Measurements from ENCODE around the gene AS3MT. TPM values are rescaled to one million over a fixed set of nuclear protein-coding genes. Genes with fewer than 3 reads are reported as not detected.
A peak's percentile ranks its signal among the peaks of the same experiment; 100 is the strongest.
"Not testable (repeated sequence)": the region's sequence is repeated elsewhere in the genome, so short reads cannot be mapped to it uniquely, and the experiment has no call there.

Gene AS3MT
- total RNA-seq, 6 experiments from 2014 or later: 5.3 to 23.2 (median 14.4) TPM

GRCh38 chr10:102841827-102842345 is 27.4 kb upstream of the AS3MT start:
- peak; percentile 32 to 55 (median 49) for ATAC-seq

DNA sequence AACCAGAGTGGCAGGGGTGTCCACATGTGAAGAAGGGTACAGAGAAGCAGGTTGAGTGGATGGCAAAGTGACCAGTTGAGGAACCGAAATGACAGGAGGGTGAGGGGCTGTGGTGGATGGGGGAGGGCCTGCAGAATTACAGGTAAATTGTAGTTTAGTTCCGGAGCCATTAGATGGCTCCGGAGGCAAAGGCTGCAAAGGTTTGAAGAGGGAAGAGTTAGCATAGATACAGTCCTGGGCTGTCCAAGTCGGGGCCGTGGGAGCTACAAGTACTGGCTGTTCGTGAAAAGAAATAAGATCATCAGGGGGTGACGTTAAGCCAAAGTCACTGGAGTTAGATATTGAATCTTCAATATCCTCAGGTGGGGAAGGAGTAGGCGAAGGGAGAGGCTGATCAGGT is 26.1 kb upstream of the AS3MT start:
- Histone ChIP-seq H3K27ac (peak overlapping the region in 1 of 3 donors; percentile 51), H3K4me1 (peaks cover 0 to 45% (median 11%) of the 10 kb centered on the region in 4 donors)
- intact Hi-C loops (cut with DNase I); H3K36me3 ChIP-seq; H3K27me3 ChIP-seq; H3K9me3 ChIP-seq; H3K4me3 ChIP-seq: not testable (repeated sequence)
- ATAC-seq (peak in 1 of 4 donors; percentile 40), DNase-seq (peak in 1 of 3 donors; percentile 47)
- peak in 2 of 4 donors; percentile 21 to 25 for TF ChIP-seq CTCF (IDR thresholded peaks at IDR 0.05)
- 51% methylated on average over 6 of the region's 8 CpGs for WGBS (ENCODE audit: insufficient coverage, low coverage, low lambda C conversion rate, missing lambda C conversion rate)

More at GRCh38 chr10:102841827-102842345, 27.4 kb upstream of the AS3MT start:
- peak overlapping the region in 2 of 3 donors; percentile 37 to 58 for H3K27ac ChIP-seq
- H3K27me3 ChIP-seq: no peaks in the 10 kb centered on the region
- peaks cover 0 to 55% (median 11%) of the 10 kb centered on the region in 4 donors for H3K4me1 ChIP-seq
- peak in 1 of 3 donors; percentile 51 for DNase-seq
- WGBS (ENCODE audit: insufficient coverage, low coverage, low lambda C conversion rate, missing lambda C conversion rate): 50% methylated on average over 11 of the region's 11 CpGs
- no peak overlapping the region for H3K4me3 ChIP-seq
- H3K9me3 ChIP-seq: peaks cover 0 to 6% (median 0%) of the 10 kb centered on the region in 4 donors
- no peaks in the 10 kb centered on the region for H3K36me3 ChIP-seq
- intact Hi-C loops (cut with DNase I): no loop called here
- TF ChIP-seq POLR2A (IDR thresholded peaks at IDR 0.05) (no peak), CTCF (IDR thresholded peaks at IDR 0.05) (no peak)

DNA sequence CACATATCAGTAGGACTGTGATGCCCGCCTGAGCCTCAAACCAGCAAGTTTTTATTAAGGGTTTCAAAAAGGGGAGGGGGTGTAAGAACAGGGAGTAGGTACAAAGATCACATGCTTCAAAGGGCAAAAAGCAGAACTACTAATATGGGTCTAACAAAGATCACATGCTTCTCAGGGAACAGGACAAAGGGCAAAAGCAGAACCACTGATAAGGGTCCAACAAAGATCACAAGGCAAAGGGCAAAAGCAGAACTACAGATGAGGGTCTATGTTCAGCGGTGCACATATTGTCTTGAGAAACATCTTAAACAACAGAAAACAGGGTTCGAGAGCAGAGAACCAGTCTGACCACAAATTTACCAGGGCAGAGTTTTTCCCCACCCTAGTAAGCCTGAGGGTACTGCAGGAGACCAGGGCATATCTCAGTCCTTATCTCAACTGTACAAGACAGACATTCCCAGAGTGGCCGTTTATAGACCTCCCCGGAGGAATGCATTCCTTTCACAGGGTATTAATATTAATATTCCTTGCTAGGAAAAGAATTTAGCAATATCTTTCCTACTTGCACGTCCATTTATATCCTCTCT is 25.0 kb upstream of the AS3MT start:
- peak in 1 of 3 donors; percentile 37 for DNase-seq
- 83% methylated on average over 4 of the region's 6 CpGs for WGBS (ENCODE audit: insufficient coverage, low coverage, low lambda C conversion rate, missing lambda C conversion rate)
- H3K9me3 ChIP-seq; H3K4me3 ChIP-seq; H3K27me3 ChIP-seq; H3K36me3 ChIP-seq; ATAC-seq; intact Hi-C loops (cut with DNase I): not testable (repeated sequence)
- H3K27ac ChIP-seq: peak overlapping the region in 1 of 3 donors; percentile 51
- peaks cover 0 to 45% (median 12%) of the 10 kb centered on the region in 4 donors for H3K4me1 ChIP-seq

DNA sequence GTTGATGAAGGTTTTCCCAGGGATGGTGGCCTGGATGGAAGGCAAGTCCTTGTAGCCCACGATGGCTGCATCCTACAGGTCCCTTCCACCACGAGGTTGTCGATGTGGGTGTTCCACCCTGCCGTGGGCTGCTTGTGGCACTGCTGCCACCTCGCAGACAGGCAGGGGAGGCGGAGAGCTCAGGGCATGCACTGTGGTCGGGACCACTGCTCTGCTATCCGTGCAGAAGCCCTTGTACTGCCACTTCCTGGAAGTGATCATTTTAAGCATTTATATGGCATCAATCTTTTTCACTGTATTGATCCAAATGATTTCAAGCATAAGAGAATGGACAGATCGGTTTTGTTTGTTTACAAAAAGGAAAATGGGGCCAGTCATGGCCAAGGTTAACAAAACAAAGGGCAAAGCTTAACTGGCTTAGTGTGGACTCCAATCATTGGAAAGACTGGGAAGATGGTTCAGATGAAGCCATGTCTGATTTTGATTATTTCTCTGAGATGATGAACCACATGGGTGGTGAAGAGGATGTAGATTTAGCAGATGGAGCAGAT is 23.8 kb upstream of the AS3MT start:
- peak overlapping the region in 2 of 3 donors; percentile 15 to 18 for H3K27ac ChIP-seq
- 44% methylated on average over 3 of the region's 9 CpGs for WGBS (ENCODE audit: insufficient coverage, low coverage, low lambda C conversion rate, missing lambda C conversion rate)
- H3K4me1 ChIP-seq: peaks cover 0 to 53% (median 16%) of the 10 kb centered on the region in 4 donors
- no peaks in the 10 kb centered on the region for H3K27me3 ChIP-seq
- no peak overlapping the region for H3K4me3 ChIP-seq
- DNase-seq (no peak), ATAC-seq (peak; percentile 16 to 43 (median 30))
- TF ChIP-seq POLR2A (IDR thresholded peaks at IDR 0.05): no peak
- H3K36me3 ChIP-seq: no peaks in the 10 kb centered on the region
- H3K9me3 ChIP-seq: peaks cover 0 to 6% (median 0%) of the 10 kb centered on the region in 4 donors
- intact Hi-C loops (cut with DNase I): no loop called here

DNA sequence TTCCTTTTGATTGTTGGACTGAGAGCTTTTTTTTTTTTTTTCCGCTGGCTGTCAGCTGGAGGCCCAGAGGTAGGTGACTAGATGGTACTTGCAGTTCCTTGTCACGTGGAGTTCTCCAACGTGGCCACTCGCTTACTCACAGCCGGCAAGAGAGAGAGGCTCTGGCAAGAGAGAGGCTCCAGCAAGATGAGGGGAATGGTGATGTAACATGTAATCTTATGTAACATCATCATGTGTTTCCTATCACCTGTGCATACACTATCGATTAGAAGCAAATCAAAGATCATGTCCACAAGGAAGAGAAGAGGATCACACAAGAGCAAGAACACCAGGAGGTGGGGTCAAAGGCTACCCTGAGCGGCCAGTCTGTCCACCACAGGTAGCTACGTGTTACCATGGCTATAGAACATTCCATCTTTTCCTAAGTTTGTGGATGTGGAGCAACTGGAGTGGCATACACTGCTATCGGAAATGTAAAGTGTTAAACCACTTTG is 19.2 kb upstream of the AS3MT start:
- TF ChIP-seq CTCF (IDR thresholded peaks at IDR 0.05) (no peak), POLR2A (IDR thresholded peaks at IDR 0.05) (no peak)
- Histone ChIP-seq H3K36me3 (no peaks in the 10 kb centered on the region), H3K27ac (peak overlapping the region; percentile 40 to 90 (median 85)), H3K9me3 (no peaks in the 10 kb centered on the region), H3K4me3 (no peak overlapping the region), H3K27me3 (no peaks in the 10 kb centered on the region), H3K4me1 (peaks cover 0 to 31% (median 12%) of the 10 kb centered on the region in 4 donors)
- peak; percentile 76 to 88 (median 86) for DNase-seq
- peak; percentile 75 to 80 (median 77) for ATAC-seq
- WGBS (ENCODE audit: insufficient coverage, low coverage, low lambda C conversion rate, missing lambda C conversion rate): 16% methylated on average over 9 of the region's 9 CpGs
- intact Hi-C loops (cut with DNase I): no loop called here

DNA sequence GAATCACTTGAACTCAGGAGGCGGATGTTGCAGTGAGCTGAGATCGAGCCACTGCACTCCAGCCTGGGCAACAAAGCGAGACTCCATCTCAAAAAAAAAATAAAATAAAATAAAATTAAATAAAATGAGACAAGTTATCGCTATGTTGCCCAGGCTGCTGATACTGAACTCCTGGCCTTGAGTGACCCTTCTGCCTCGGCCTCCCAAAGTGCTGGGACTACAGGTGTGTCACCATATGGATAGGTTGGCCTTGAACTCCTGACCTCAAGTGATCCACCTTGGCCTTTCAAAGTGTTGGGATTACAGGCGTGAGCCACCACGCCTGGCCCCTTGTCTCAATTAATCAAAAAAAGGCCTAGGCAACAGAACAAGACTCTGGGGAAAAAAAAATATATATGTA is 16.0 kb upstream of the AS3MT start:
- H3K4me3 ChIP-seq; H3K9me3 ChIP-seq; H3K36me3 ChIP-seq; intact Hi-C loops (cut with DNase I); H3K27me3 ChIP-seq; ATAC-seq; H3K27ac ChIP-seq; DNase-seq: not testable (repeated sequence)
- WGBS (ENCODE audit: insufficient coverage, low coverage, low lambda C conversion rate, missing lambda C conversion rate): 100% methylated on average over 5 of the region's 7 CpGs
- H3K4me1 ChIP-seq: peaks cover 0 to 28% (median 9%) of the 10 kb centered on the region in 4 donors

- peaks cover 0 to 17% (median 3%) of the 10 kb centered on the region in 4 donors for H3K4me1 ChIP-seq
- WGBS (ENCODE audit: insufficient coverage, low coverage, low lambda C conversion rate, missing lambda C conversion rate): 78% methylated on average over 8 of the region's 11 CpGs
- peak overlapping the region in 1 of 3 donors; percentile 11 for H3K27ac ChIP-seq
- H3K4me3 ChIP-seq; H3K27me3 ChIP-seq; H3K36me3 ChIP-seq; ATAC-seq; intact Hi-C loops (cut with DNase I); H3K9me3 ChIP-seq; DNase-seq: not testable (repeated sequence)
Observed at GRCh38 chr10:102855731-102856436, 13.4 kb upstream of the AS3MT start.

All from right lobe of liver (tissue), 6 donors.